ENCODE results near the gene OMP. TPM values are rescaled to one million over a fixed set of nuclear protein-coding genes. Genes with fewer than 3 reads are reported as not detected.

OMP gene
- polyA plus RNA-seq, 1 donor from 2014 or later: not detected

- no peaks in the 10 kb centered on the region for H3K36me3 ChIP-seq (ENCODE audit: insufficient read depth, low read length)
- H3K4me2 ChIP-seq (ENCODE audit: low read length): no peak overlapping the region
Measured at GRCh38 chr11:77121876-77122575, 19.4 kb downstream of the OMP start.

DNA sequence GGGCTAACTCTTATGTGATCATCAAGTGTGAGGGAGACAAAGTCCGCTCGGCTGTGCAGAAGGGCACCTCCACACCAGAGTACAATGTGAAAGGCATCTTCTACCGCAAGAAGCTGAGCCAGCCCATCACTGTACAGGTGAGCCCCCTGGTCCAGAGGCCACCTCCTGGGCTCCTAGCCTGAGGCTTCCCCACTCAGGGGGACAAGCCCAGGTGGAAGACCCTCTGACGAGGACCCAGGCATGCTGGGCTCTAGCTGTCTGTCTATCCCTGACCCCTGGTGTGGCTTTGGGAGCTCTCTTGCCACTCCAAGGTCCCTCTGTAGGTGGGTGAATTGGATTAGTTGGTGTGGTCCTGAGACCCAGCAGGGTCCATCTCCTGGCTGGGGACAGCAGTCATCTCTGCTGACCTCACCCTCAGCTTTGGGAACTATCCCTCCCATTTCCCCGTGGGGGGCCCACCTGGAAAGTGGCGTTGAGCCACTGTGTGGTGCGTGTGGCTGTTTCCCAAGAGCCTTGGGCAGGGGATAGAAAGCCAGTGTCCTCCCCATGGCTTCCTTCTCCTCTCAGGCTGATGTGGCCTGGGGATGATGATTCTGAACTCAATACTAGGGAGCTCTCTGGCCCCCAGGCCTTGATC is 20.1 kb downstream of the OMP start:
- Histone ChIP-seq H3K27ac (ENCODE audit: low read length) (no peak overlapping the region), H3K27me3 (ENCODE audit: insufficient read depth, low read depth, low read length) (no peaks in the 10 kb centered on the region), H4K20me1 (ENCODE audit: insufficient read depth) (no peaks in the 10 kb centered on the region), H3K79me2 (replicated peaks; ENCODE audit: insufficient read depth, low read length) (no peaks in the 10 kb centered on the region), H3K36me3 (ENCODE audit: insufficient read depth, low read length) (no peaks in the 10 kb centered on the region), H3K9ac (ENCODE audit: low read length) (no peak overlapping the region), H3K4me2 (ENCODE audit: low read length) (no peak overlapping the region), H3K4me3 (ENCODE audit: low read length) (no peak overlapping the region), H2AFZ (ENCODE audit: low read depth, low read length) (no peak overlapping the region), H3K9me2 (ENCODE audit: insufficient read depth, low read length) (no peaks in the 10 kb centered on the region), H3K9me3 (ENCODE audit: low read length) (no peaks in the 10 kb centered on the region), H3F3A (ENCODE audit: insufficient read depth, low read length, poor library complexity, severe bottlenecking) (no peaks in the 10 kb centered on the region)
- TF ChIP-seq, protein P1, sequence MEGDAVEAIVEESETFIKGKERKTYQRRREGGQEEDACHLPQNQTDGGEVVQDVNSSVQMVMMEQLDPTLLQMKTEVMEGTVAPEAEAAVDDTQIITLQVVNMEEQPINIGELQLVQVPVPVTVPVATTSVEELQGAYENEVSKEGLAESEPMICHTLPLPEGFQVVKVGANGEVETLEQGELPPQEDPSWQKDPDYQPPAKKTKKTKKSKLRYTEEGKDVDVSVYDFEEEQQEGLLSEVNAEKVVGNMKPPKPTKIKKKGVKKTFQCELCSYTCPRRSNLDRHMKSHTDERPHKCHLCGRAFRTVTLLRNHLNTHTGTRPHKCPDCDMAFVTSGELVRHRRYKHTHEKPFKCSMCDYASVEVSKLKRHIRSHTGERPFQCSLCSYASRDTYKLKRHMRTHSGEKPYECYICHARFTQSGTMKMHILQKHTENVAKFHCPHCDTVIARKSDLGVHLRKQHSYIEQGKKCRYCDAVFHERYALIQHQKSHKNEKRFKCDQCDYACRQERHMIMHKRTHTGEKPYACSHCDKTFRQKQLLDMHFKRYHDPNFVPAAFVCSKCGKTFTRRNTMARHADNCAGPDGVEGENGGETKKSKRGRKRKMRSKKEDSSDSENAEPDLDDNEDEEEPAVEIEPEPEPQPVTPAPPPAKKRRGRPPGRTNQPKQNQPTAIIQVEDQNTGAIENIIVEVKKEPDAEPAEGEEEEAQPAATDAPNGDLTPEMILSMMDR (IDR thresholded peaks at IDR 0.05; ENCODE audit: poor library complexity, severe bottlenecking): no peak
- TF ChIP-seq EZH2 (IDR thresholded peaks at IDR 0.05; ENCODE audit: borderline replicate concordance, insufficient read depth, low read length, poor library complexity, severe bottlenecking): no peak
- no peak for TF ChIP-seq POLR2AphosphoS5 (IDR thresholded peaks at IDR 0.05)
- TF ChIP-seq EP300 (conservative IDR thresholded peaks at IDR 0.05; ENCODE audit: poor library complexity, severe bottlenecking): no peak
- TF ChIP-seq TAF1 (IDR thresholded peaks at IDR 0.05; ENCODE audit: low read depth): no peak
- no peak for TF ChIP-seq RAD21 (conservative IDR thresholded peaks at IDR 0.05)
- no peak for TF ChIP-seq MXI1 (conservative IDR thresholded peaks at IDR 0.05; ENCODE audit: poor library complexity, severe bottlenecking)

More at GRCh38 chr11:77121876-77122575, 19.4 kb downstream of the OMP start:
- no peaks in the 10 kb centered on the region for H3K9me3 ChIP-seq (ENCODE audit: low read length)
- H3K9me2 ChIP-seq (ENCODE audit: insufficient read depth, low read length): no peaks in the 10 kb centered on the region
- no peak overlapping the region for H3K27ac ChIP-seq (ENCODE audit: low read length)
- no peaks in the 10 kb centered on the region for H3K79me2 ChIP-seq (replicated peaks; ENCODE audit: insufficient read depth, low read length)
- H3K9ac ChIP-seq (ENCODE audit: low read length): no peak overlapping the region
- no peaks in the 10 kb centered on the region for H3F3A ChIP-seq (ENCODE audit: insufficient read depth, low read length, poor library complexity, severe bottlenecking)
- no peaks in the 10 kb centered on the region for H4K20me1 ChIP-seq (ENCODE audit: insufficient read depth)
- no peak overlapping the region for H3K4me3 ChIP-seq (ENCODE audit: low read length)
- TF ChIP-seq POLR2AphosphoS5 (IDR thresholded peaks at IDR 0.05): no peak
- TF ChIP-seq REST (IDR thresholded peaks at IDR 0.05; ENCODE audit: borderline replicate concordance): no peak
- TF ChIP-seq, protein P1 (IDR thresholded peaks at IDR 0.05; ENCODE audit: poor library complexity, severe bottlenecking): no peak
- no peak for TF ChIP-seq TAF1 (IDR thresholded peaks at IDR 0.05; ENCODE audit: low read depth)
- TF ChIP-seq MXI1 (conservative IDR thresholded peaks at IDR 0.05; ENCODE audit: poor library complexity, severe bottlenecking): no peak
- no peak for TF ChIP-seq EP300 (conservative IDR thresholded peaks at IDR 0.05; ENCODE audit: poor library complexity, severe bottlenecking)
- no peak for TF ChIP-seq RAD21 (conservative IDR thresholded peaks at IDR 0.05)
- no peak for TF ChIP-seq SMC3 (conservative IDR thresholded peaks at IDR 0.05; ENCODE audit: poor library complexity)
- TF ChIP-seq EZH2 (IDR thresholded peaks at IDR 0.05; ENCODE audit: borderline replicate concordance, insufficient read depth, low read length, poor library complexity, severe bottlenecking): no peak
- H3K27me3 ChIP-seq (ENCODE audit: insufficient read depth, low read depth, low read length): no peaks in the 10 kb centered on the region
- H2AFZ ChIP-seq (ENCODE audit: low read depth, low read length): no peak overlapping the region
